ENCODE results near the gene ITGA8. TPM values are rescaled to one million over a fixed set of nuclear protein-coding genes. Genes with fewer than 3 reads are reported as not detected.

The ITGA8 gene
- not detected in 5 replicates for total RNA-seq (2022; extraction: Qiagen RNA extraction; ENCODE audit: low read depth)

GRCh38 chr10:15719899-15720634, at the start of gene ITGA8:
Gene ITGA8 (minus strand): TSS chr10:15719922. CDS start chr10:15719771, 151 bp downstream.

Other genes with a start within 250 kb of the ITGA8 start
- 7.0 to 14.5 TPM (median 13.8 TPM) in 5 replicates for gene MINDY3, start 140.6 kb upstream of the ITGA8 start, total RNA-seq (2022; extraction: Qiagen RNA extraction; ENCODE audit: low read depth)

Measured in A549 treated with RU486 at 1 μM for 4 hours (cell line).